ENCODE results near the gene HGF.

HGF gene

GRCh38 chr7:81714306-81714705 is 55.5 kb downstream of the HGF start:
- DNase-seq = no peak

GRCh38 chr7:81710751-81711150 is 59.1 kb downstream of the HGF start:
- no peak for DNase-seq

GRCh38 chr7:81709836-81710235 is 60.0 kb downstream of the HGF start:
- DNase-seq = no peak

GRCh38 chr7:81707966-81708365 is 61.9 kb downstream of the HGF start:
- DNase-seq = no peak

DNA sequence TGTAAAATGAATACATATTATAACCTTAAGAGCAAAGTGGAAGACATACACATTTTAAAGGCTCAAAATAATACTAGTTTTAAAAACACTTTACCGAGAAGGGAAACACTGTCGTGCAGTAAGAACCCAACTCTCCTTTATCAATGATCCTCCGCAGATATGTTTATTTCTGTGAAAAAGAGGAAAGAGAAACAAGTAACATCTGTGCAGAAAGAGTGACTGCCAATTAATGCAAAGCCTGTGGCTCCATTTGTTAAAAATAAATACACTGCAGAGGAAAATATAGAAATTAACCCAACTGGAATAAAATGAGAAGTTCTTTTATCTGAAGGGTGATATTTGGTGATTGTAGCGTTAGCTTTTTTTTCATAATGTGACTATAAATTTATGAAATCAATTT is 62.7 kb downstream of the HGF start:
- DNase-seq = no peak

- no peak for DNase-seq
These were observed 64.6 kb downstream of the HGF start for GRCh38 chr7:81705206-81705605.

DNA sequence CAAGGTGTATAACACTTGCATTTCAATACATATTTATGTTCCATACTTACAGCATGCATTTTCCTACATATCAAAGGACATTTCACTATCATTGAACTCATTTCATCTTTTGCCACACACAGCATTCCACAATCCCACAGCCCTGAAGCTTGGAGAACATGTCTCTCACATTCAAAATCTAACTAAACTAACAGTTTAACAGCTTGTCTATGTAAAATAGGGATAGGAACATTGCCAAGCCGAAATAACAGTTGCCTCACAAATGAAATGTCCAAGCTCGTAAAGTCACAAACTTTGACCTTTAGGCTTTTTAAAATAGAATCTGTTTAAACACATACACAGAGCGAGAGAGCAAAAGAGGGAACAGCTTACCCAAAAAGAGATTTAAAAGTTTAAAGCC is 65.3 kb downstream of the HGF start:
- no peak for DNase-seq

DNA sequence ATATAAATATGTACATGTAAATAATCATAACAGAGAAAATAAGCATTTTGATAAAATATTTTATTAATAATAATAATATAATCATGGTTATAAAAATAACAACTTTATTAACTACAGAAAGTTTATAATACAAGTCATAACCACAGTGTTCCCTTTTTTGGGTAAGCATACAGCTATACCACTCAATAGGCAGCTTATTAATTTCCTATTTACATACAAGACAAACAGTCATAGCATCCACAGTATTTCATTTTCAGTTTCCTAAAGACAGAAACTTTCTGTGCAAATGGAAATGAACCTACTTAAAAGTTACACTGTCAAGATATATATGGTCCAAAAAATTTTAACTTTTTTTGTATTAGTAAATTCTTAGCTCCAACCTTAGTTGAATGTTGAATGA is 70.9 kb downstream of the HGF start:
- DNase-seq = no peak

DNA sequence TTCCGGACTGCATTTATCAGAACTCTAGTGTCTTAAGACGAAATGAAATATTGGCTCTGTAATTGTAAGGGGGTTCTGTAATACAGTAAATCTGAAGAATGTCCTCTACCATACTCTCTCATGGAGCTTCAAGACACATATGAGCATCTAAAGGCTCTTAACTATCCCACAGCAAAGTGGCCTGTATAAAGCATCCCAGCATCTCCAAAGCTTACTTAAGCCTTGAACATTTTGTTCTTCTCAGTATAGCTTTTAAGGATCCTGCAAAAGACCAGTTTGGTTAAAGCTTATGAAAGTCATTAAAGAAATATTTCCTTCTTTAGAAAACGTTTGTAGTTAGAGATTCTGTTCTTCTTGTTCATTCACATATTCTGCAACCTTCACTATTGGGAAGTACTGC is 75.1 kb downstream of the HGF start:
- DNase-seq = no peak

- DNase-seq = no peak
These were observed 76.0 kb downstream of the HGF start for GRCh38 chr7:81693894-81694293.

DNA sequence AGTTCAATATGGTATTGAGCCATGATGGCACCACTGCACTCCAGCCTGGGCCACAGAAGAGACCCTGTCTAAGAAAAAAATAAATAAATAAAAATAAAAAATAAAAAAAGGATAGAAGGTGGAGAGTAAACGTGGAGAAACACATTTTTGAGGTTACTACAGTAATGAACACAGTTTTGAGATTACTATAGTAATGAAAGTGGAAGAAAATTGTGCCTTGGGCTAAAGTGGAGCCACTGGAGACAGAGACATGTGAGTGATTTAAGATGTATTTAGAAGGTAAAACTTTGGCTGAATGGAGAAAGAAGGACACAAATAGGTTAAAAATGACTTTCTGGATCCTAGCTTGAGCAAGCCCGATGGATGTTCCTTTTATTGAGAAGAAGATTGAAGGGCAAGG is 76.8 kb downstream of the HGF start:
- no peak for DNase-seq

- no peak for DNase-seq
These were observed 77.5 kb downstream of the HGF start for GRCh38 chr7:81692146-81692905.

GRCh38 chr7:81691199-81691821 is 78.5 kb downstream of the HGF start:
- no peak for DNase-seq

DNA sequence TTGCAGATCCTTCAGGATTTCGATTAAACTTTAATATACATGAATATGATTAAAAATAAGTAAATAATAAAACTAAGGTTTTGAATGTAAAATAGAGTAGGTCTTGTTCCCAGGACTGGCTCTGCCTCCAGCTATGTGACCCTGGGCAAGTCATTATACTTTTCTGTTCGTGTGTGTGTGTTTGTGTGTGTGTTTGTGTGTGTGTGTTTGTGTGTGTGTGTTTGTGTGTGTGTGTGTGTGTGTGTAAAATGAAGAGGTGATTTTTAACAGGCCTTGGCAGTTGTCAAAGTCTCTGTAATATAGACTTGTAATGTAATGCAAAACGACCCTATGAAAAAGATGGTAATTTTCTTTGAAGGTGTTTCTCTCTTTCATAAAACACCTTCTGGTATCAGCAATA is 79.2 kb downstream of the HGF start:
- DNase-seq = no peak

- no peak for DNase-seq
These were observed 79.6 kb downstream of the HGF start for GRCh38 chr7:81690251-81690650.

- peak; percentile 4 for DNase-seq
These were observed 81.0 kb downstream of the HGF start for GRCh38 chr7:81688622-81689411.

- DNase-seq = no peak
These were observed 82.8 kb downstream of the HGF start for GRCh38 chr7:81687062-81687461.

DNA sequence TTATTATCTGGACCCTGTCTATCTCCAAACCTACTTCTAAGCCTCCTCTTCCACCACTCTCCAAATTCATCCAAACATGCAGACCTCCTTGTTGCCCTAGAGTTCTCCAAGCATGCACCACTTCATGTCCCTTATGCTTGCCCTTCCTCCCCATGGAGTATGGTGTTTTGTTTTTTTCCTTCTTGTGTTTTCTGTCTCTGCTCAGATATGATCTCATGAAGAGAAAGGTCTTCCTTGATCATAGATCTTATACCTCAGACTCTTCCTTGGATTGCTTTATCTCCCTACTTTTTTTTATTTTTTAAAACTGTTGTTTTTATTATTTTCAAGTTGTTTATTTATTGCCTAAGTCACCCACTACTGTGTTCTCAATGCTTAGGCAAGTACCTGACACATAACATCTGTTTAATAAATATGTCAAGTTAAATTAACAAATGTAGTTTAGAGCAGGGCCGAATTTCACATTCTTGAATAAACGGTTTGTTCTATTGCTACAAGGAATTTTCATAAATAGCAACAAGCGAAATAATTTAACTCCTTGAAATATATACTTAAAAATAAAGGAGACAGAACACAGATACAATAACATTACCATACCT is 84.5 kb downstream of the HGF start:
- no peak for DNase-seq

- DNase-seq = peak; percentile 34
These were observed 85.2 kb downstream of the HGF start for GRCh38 chr7:81684514-81685269.

DNA sequence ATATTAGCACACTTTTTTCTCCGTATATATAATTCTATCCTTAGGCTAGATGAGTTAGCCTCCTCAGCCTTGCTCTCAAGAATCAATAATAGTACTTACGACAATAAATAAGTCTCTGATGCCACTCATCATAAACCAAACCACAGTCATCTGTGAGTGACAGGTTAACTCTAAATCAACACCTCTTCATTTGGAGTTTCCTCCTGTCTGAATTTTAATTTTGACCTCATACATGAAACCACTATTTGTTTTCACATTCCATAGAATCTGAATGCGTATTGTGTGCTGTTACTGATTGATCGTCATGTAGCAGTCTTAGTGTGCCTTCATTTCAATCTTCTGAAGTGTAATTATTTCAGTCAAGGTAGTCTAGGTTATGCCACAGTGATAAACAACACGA is 85.8 kb downstream of the HGF start:
- no peak for DNase-seq

- DNase-seq = no peak
These were observed 87.0 kb downstream of the HGF start for GRCh38 chr7:81682873-81683272.

GRCh38 chr7:81680120-81680519 is 89.7 kb downstream of the HGF start:
- DNase-seq = no peak

GRCh38 chr7:81676813-81677212 is 93.0 kb downstream of the HGF start:
- DNase-seq = no peak
